Peyer's patch (tissue), 4 donors: ENCODE data around the gene SRCIN1. TPM values are rescaled to one million over a fixed set of nuclear protein-coding genes. Genes with fewer than 3 reads are reported as not detected.

ENCODE experiments used
- DNase-seq, 3 donors: peaks; one replicate each; pipeline ENCODE4 v3.0.0-alpha.2; 2017 to 2019
- H3K27ac ChIP-seq, 4 donors: fragments of 200-600 bp; sonication (generic); one replicate each; pipeline ENCODE4 v1.5.1; 2016 to 2019
- H3K27me3 ChIP-seq, 2 donors: fragments of 200-600 bp; sonication (generic); one replicate each; pipeline ENCODE4 v1.5.1; 2019
- H3K36me3 ChIP-seq, 3 donors: fragments of 200-600 bp; sonication (generic); one replicate each; pipeline ENCODE4 v1.5.1; 2016 to 2019
- H3K4me1 ChIP-seq, 4 donors: fragments of 200-600 bp; sonication (generic); one replicate each; pipeline ENCODE4 v1.5.1; 2016 to 2019
- H3K4me3 ChIP-seq, 4 donors: fragments of 200-600 bp; sonication (generic); 1 replicate in 3 of 4; 2 replicates in 1 of 4; pipeline ENCODE4 v1.5.1; 2016 to 2019; ENCODE audit warnings: mild to moderate bottlenecking in 1 of 4
- H3K9me3 ChIP-seq, 4 donors: fragments of 200-600 bp; sonication (generic); one replicate each; pipeline ENCODE4 v1.5.1; 2016 to 2019; ENCODE audit warnings: mild to moderate bottlenecking in 1 of 4
- POLR2A ChIP-seq, 2 donors: fragments of 450-650 bp; IDR thresholded peaks; one replicate each; pipeline ENCODE4 v1.5.1; 2017; ENCODE audit warnings: antibody characterized with exemption in 2 of 2, mild to moderate bottlenecking in 2 of 2, moderate library complexity in 2 of 2
- total RNA-seq, 4 donors: library from RNA; depleted of rRNA; stranded (reverse); fragments of >200 nt; gene quantifications; one replicate each; pipeline ENCODE4 v1.1.0, GENCODE V29; 2016
- TF ChIP-seq, protein P1 (sequence below), 6 experiments: fragments of 450-650 bp in 4 of 6; fragments of 200-600 bp in 2 of 6; sonication (generic) in 1 of 6; IDR thresholded peaks; one replicate each; pipeline ENCODE4 v1.5.1; 2017 to 2019; ENCODE audit warnings: antibody characterized with exemption in 6 of 6, mild to moderate bottlenecking in 3 of 6, moderate library complexity in 1 of 6

The SRCIN1 gene
- total RNA-seq, 4 donors from 2014 or later: 3.2 to 10.6 (median 8.4) TPM

DNA sequence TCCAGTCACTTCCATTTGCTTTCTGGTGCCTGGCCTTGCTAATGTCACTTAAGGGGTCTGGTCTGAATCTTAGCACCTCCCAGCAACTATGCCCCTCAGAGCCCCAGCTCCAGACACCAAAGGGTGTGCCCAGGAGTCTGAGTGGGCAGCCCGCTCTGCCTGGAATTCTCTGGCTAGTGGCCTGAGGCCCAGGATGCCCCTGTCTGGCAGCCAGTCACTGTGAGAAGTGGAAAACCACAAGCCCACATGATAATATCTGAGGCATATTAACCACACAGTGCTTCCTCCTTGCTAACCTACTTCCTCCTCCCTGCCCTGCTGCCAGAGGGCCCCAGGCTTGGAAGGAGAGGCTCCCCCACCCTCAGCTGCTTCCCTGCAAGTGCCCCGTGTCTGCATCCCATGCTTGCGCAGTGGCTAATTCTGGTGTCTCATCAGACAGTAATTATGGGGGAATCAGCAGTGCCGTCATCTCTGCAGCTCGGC lies 14.0 kb downstream of the SRCIN1 start:
- Histone ChIP-seq H3K9me3 (no peaks in the 10 kb centered on the region), H3K27ac (no peak overlapping the region), H3K27me3 (no peaks in the 10 kb centered on the region), H3K4me3 (no peak overlapping the region), H3K36me3 (no peaks in the 10 kb centered on the region), H3K4me1 (peaks cover 0 to 13% (median 4%) of the 10 kb centered on the region in 4 donors)
- TF ChIP-seq POLR2A (IDR thresholded peaks at IDR 0.05): no peak
- TF ChIP-seq, protein P1, sequence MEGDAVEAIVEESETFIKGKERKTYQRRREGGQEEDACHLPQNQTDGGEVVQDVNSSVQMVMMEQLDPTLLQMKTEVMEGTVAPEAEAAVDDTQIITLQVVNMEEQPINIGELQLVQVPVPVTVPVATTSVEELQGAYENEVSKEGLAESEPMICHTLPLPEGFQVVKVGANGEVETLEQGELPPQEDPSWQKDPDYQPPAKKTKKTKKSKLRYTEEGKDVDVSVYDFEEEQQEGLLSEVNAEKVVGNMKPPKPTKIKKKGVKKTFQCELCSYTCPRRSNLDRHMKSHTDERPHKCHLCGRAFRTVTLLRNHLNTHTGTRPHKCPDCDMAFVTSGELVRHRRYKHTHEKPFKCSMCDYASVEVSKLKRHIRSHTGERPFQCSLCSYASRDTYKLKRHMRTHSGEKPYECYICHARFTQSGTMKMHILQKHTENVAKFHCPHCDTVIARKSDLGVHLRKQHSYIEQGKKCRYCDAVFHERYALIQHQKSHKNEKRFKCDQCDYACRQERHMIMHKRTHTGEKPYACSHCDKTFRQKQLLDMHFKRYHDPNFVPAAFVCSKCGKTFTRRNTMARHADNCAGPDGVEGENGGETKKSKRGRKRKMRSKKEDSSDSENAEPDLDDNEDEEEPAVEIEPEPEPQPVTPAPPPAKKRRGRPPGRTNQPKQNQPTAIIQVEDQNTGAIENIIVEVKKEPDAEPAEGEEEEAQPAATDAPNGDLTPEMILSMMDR (IDR thresholded peaks at IDR 0.05): no peak
- no peak for DNase-seq

DNA sequence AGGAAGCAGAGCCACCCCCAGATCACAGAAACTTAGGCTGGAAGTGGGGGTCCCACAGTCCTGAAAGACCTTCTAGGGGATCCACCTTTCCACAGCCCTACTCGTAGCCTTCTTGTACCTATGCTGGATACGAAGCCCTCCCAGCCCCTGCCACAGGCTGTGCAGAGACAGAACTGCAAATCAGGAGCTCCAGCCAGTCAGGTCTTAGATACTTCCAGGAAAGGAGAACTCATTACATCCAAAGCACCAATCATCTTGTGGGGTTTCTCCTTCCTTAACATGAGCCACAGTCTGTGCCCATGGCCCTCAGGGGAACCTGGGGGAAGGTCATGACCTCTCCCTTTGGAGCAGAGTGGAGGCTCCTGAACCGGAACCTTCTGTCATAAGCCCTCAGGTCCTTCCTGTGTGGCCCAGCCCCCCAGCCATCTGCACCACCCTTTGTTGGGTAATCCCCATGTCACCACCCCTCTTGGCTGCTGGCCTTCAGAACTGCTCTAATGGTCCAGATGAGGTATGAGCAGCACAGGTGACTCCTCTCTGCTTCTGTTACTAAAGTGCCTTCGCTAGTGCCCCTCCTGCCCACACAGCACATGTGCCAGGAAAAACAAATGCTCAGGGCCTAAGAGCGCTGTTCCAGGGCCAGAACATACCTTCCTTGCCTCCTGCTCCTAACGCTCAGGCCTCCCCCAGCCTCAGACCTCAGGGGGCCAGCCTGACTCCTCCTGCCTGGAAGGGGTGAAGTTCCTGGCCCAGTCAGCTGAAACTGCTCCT lies 14.6 kb downstream of the SRCIN1 start:
- DNase-seq: no peak
- H3K36me3 ChIP-seq: no peaks in the 10 kb centered on the region

DNA sequence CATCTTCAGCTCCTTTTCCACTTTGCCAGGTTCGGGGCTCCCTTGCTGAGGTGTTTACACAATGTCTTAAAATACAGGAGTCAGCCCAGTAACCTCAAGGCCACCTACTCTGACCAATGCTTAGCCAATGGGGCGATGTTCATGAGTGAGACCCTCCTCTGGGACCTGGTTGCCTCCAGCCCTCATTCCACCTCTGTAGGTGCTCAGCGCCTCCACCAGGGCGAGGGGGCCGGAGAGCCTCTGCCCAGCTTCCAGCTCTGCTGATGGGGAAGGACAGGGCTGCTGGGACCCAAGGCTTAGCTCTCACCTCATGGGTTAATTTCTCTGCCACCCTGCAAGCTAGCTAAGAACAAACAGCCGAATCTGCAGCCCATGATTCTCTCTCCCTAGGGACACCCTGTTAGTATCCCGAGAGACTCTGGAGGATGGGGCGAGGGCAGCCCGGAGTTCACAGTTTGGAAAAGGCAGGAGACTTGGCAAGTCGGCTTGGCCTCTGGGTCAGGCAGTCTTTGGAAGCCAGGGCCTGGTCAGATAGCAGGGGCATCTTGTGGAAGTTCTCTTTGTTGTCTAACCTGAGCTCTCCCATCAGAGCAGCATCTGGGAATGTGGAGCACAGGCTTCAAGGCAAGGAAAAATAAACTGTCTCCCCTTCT lies 16.2 kb downstream of the SRCIN1 start:
- Histone ChIP-seq H3K27me3 (no peaks in the 10 kb centered on the region), H3K36me3 (no peaks in the 10 kb centered on the region), H3K4me1 (peaks cover 0 to 19% (median 4%) of the 10 kb centered on the region in 4 donors), H3K27ac (no peak overlapping the region), H3K4me3 (no peak overlapping the region), H3K9me3 (no peaks in the 10 kb centered on the region)
- DNase-seq: no peak
- TF ChIP-seq POLR2A (IDR thresholded peaks at IDR 0.05): no peak
- TF ChIP-seq, protein P1 (IDR thresholded peaks at IDR 0.05): no peak

More for the DNA sequence above, 14.6 kb downstream of the SRCIN1 start:
- H3K27me3 ChIP-seq: no peaks in the 10 kb centered on the region
- no peak overlapping the region for H3K4me3 ChIP-seq
- peaks cover 0 to 13% (median 4%) of the 10 kb centered on the region in 4 donors for H3K4me1 ChIP-seq
- no peak for TF ChIP-seq POLR2A (IDR thresholded peaks at IDR 0.05)
- TF ChIP-seq, protein P1 (IDR thresholded peaks at IDR 0.05): no peak
- no peaks in the 10 kb centered on the region for H3K9me3 ChIP-seq
- no peak overlapping the region for H3K27ac ChIP-seq

DNA sequence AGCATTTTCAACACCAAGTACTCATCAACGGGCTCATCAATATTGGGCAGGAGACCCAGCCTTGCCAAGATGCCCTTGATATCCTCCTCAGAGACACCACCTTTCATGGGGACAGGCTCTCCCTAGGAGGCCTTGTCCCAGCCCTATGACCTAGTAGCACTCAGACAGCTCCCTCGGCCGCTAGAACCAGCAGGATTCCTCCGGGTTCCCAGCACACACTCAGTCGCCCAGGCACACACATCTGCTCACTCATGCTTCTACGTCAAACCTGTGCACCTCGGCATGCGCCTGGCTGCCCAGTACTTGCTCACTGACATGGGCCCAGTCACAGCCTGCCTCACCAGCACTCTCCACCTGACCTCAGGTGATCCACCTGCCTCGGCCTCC lies 17.0 kb downstream of the SRCIN1 start:
- no peak for TF ChIP-seq POLR2A (IDR thresholded peaks at IDR 0.05)
- TF ChIP-seq, protein P1 (IDR thresholded peaks at IDR 0.05): no peak
- no peak overlapping the region for H3K27ac ChIP-seq
- H3K36me3 ChIP-seq: no peaks in the 10 kb centered on the region
- H3K9me3 ChIP-seq: no peaks in the 10 kb centered on the region
- no peaks in the 10 kb centered on the region for H3K27me3 ChIP-seq
- peaks cover 0 to 25% (median 4%) of the 10 kb centered on the region in 4 donors for H3K4me1 ChIP-seq
- H3K4me3 ChIP-seq: no peak overlapping the region
- DNase-seq: no peak

DNA sequence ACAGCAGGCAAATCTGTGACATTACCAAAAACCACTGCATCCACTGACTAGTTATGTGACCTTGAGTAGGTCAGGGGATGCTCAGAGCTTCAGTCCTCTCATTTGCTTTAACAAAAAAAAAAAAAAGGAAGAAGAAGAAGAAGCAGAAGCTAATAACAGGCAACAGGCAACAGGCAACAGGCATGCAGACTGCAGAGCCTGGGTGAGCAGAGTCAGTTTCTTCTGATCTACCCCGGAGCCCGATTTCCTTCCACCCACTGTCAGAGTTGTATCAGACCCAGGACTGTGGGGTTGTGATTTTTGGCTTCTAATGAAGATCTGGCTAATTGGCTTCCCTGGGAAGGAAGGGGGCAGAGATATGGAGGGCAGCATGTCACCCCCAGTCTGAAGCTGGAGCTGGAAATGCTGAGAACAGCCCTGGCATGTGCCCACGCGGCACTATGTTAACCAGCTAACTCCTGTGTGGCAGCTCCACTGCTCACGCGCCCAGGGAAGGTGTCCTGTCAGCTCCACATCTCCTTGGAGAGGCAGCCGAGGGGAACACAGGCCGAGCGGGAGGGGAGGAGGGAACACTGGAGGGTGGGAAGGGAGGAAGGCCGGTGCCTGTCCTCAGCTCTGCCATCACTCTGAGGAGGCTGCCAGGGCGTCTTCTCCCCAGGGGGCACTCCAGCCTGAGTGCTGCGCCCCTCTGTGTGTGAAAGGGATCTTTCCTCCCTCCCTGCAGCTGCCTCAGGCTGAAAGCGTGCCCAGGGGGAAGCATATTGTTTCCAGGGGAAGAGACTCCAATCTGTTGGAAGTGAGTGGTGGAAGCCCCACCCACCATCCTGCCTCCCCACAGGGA lies 17.6 kb downstream of the SRCIN1 start:
- H3K4me1 ChIP-seq: peaks cover 0 to 25% (median 4%) of the 10 kb centered on the region in 4 donors
- no peak overlapping the region for H3K27ac ChIP-seq
- no peak overlapping the region for H3K4me3 ChIP-seq
- no peaks in the 10 kb centered on the region for H3K36me3 ChIP-seq
- no peaks in the 10 kb centered on the region for H3K9me3 ChIP-seq
- TF ChIP-seq, protein P1 (IDR thresholded peaks at IDR 0.05): no peak
- no peak for TF ChIP-seq POLR2A (IDR thresholded peaks at IDR 0.05)
- H3K27me3 ChIP-seq: no peaks in the 10 kb centered on the region
- DNase-seq: no peak
